Sigmoid colon (tissue), 3 donors: ENCODE measurements around the gene TMEM185B.

Experiments used
- CTCF ChIP-seq, 4 experiments: fragments of 450-650 bp in 3 of 4; fragments of 200-600 bp in 1 of 4; IDR thresholded peaks; one replicate each; pipeline ENCODE4 v1.5.1; 2016 to 2019; ENCODE audit warnings: antibody characterized with exemption in 4 of 4, mild to moderate bottlenecking in 3 of 4, moderate library complexity in 2 of 4
- POLR2A ChIP-seq, 2 donors: fragments of 450-650 bp; IDR thresholded peaks; one replicate each; pipeline ENCODE4 v1.6.1; 2016; ENCODE audit warnings: antibody characterized with exemption in 2 of 2, mild to moderate bottlenecking in 2 of 2, moderate library complexity in 2 of 2

GRCh38 chr2:120240901-120241429 lies 17.8 kb upstream of the TMEM185B start:
- TF ChIP-seq POLR2A (IDR thresholded peaks at IDR 0.05) = no peak
- no peak for TF ChIP-seq CTCF (IDR thresholded peaks at IDR 0.05)
